CMK (cell line): Measurements from ENCODE around the gene HTT-AS.

Source experiments
- DNase-seq: peaks from one replicate; pipeline ENCODE4 v3.0.0-alpha.2; 2010; ENCODE audit warnings: low read depth

The HTT-AS gene

DNA sequence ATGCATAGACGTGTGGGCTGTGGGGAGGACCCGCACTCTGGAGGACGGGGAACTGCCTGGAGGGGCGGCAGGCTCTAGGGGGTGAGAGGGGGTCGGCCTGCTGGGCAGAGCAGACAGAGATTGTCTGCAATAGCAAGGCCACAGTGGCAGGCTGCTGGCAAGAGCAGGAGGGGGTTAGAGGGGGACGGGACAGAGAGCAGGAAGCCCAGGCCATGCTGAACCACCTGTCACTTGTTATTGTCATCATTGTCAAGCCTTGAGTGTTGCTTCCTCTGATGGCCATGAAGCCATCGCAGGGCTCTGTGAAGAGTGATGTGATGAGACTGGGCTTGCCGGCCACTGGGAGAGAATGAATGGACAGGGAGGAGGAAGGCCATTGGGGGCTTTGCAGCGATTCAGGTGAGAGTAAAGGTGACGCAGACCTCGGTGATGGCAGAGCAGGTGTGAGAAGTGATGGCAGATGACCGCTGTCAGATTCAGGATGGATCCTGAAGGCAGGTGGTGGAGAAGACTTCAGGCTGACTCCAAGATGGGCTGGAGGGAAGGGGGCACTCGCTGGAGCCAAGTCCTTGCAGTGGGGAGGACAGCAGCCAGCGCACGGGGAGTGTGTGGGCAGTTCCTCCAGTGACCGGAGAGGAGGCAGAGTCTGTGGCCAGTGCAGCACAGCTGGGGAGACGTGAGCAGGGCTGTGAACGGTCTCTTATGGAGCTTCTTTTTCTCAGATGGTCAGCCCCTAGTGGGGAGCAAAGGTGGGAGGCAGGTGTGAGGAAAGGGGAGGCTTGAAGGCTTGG, 43.6 kb downstream of the HTT-AS start:
- DNase-seq, result no peak

DNA sequence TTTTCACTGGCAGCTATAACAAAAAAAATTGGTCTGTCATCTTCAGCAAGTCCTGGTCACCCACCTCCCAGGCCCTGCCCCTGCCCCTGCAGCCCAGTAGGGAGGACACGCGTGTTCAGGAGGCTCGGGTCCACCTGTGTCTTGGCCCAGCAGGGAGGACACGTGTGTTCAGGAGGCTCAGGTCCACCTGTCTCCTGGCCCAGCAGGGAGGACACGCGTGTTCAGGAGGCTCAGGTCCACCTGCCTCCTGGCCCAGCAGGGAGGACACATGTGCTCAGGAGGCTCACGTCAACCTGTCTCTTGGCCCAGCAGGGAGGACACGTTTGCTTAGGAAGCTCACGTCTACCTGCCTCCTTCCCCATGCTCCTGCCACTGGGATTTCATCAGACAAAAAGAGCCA, 44.9 kb downstream of the HTT-AS start:
- DNase-seq, result no peak

DNA sequence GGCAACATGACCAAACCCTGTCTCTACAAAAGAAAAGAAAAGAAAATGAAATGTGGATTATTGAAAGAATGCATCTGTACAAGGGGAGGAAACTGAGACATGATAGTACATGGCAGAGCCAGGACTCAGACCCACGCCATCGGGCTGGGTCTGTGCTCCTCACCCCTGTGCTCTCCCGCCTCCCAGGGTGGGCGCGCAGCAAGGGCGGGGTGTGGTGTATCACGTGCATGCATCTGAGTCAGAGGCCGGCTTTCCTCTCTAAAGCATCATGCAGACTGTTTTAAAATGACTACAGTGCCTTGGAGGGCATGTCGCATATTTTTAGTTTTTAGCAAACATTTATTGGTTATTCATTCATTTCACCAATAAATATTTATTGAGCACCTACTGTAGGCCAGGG, 47.8 kb downstream of the HTT-AS start:
- DNase-seq, result no peak

DNA sequence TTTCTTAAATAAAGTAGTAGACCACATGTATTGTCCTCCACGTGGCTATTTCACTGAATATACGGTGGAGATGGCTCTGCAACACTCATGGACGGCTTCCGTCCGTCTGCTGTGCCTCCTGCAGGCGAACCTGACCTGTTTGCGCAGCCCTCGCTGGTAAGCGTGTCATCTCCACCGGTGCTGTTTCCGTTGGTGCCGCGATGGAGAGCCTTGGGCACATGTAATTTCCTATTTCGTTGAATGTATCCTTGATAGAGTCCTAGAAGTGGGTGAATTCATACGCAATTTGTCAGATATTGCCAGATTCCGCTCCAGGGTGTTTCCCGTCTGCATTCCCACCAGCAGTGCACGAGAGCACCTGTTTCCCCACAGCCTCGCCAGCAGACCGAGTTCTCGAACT, 48.5 kb downstream of the HTT-AS start:
- no peak for DNase-seq

DNA sequence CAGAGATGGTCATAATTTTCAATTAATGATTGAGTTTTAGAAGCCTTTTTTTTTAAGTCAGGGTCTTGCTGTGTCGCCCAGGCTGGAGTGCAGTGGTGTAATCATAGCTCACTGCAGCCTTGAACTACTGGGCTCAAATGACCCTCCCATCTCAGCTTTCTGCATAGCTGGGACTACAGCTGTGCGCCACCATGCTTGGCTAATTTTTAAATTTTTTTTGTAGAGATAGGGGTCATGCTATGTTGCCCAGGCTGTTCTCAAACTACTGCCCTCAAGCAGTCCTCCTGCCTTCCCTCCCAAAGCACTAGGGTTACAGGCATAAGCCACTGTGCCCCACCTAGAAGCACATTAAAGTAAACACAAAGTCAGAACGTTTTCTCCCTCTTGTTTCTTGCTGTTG, 51.7 kb downstream of the HTT-AS start:
- DNase-seq, result no peak

DNA sequence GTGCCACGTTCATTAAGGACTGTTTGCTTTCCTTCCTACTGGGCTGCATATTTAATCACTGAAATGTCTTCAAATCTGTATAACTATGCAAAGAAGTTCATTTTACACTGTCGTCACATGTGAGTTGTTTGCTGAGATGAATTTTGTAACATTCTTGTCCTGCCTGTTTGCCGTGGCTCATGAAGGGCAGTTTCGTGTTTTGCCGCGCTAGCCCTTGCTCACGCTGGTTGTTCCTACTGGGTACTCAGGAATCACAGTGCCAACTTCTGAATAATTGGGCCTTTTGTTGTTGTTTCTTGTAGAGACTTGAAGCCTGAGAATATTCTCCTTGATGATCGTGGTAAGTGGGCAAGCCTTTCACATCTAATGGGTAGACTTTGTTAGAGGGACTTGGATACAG, 52.2 kb downstream of the HTT-AS start:
- no peak for DNase-seq

DNA sequence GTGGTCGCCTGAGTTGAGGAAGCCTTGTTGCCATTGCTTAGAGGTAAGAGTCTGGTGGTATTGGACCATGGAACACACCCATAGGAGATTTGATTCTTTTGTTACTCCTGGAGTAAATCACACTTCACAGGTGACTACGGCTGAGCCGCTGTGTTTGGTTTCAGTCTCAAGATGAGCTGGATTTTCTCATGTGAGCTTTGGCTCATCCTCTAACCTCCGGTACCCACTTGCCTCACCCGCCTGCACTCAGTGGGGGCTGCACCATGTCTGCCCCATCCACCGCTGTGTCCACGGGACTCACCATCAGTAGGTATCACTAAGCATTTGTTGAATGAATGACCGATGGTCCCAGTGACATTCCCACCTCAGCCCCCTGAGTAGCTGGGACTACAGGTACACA, 52.7 kb downstream of the HTT-AS start:
- DNase-seq, result no peak

DNA sequence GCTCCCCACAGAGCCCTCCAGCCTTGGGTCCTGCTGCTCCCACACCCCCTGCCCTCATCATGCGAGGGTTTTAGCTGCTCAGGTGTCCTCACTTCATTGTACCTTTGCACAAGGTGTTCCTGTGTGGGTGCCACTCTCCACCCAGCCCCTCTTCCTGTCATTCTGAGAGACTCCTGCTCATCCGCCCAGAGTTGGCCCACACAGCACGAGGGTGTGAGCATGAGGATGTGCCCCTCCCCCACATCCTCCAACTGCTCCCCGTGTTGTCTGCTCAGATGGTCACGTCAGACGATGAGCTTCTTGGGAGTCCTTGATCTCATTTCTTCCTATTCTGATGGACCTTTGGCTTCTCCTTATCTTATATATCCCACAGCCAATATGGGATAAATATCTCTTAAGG, 53.2 kb downstream of the HTT-AS start:
- no peak for DNase-seq

DNA sequence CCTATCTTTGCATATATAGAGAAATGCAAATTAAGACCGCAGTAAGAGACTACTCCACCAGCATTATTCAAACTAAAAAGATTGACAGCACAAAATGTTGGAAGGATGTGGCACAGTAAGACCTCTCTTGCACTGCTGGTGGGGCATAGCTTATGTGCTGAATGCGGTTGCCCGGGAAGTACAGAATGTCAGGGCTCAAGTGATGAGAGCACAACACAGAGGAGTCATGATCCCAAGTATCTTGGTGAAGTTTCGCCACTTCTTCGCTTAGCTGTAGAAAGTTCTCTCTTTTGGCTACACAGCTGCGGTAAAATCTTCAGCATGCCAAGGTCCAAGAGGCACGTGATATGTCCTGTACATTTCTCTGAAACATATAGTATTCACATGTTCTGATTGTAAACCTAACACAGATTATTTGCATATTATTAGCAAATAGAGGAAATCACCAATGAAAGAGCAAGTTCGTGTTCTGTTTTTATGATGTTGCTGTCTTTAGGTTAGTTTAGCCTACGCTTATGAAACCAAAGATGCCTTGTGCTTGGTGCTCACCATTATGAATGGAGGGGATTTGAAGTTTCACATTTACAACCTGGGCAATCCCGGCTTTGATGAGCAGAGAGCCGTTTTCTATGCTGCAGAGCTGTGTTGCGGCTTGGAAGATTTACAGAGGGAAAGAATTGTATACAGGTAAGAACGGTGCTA, 55.0 kb downstream of the HTT-AS start:
- no peak for DNase-seq

DNA sequence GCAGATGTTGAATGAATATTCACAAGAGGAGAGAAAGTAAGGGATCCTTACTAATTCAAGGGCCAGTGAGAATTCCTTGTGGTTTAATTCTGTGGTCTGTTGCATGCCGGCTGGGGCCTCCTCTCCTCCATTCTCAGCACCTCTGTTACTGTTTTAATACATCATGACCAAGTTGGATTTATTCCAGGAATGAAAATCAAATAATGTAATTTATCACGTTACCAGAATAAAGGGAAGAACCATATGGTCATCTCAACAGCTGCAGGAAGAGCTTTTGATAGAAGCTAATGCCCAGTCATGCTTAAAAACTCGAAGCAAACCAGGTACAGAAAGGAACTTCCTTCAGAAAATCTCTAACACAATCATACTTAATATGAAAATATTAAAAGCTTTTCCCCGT, 56.8 kb downstream of the HTT-AS start:
- no peak for DNase-seq

DNA sequence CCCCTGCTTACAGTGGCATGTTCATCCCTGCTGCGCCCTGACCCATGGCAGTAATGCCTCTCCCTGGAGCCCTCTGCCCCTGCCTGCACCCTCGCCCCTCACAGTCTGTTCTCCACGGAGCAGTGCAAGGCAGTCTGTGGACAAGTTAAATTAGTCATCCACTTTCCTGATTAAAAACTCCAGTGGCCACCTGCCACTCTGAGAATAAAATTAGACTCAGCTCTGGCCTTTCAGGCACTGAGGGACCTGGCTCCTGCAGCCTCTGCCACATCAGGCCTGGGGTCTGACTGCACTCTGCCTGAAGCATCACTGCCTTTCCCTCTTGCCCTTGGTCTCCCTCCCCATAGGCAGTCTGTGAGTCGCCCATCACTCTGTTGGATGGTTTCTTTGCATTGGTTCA, 57.4 kb downstream of the HTT-AS start:
- no peak for DNase-seq

DNA sequence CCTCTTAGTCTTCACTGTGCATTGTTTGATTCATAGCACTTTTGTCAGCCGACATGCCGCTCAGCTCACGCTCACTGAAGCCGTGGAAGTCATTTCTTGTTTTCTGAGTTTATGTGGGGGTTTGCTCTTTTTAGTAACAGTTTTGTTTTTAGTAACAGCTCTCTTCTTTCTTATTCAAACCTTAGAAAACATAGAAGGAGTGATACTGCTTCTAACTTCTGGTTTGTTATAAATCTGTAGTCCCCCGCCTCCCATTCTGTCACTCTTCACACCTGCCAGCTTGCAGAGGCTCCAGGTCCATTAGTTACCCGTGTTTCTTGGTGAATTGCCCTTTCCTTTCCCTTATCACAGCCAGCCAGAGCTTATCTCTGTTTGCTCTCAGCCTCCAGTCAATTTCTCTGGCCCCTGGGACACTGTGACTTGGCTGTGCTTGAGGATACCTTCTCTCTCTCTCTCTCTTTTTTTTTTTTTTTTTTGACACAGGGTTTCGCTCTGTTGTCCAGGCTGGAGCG, 60.4 kb downstream of the HTT-AS start:
- DNase-seq, result no peak
